ENCODE data around the gene ROPN1L. TPM values are rescaled to one million over a fixed set of nuclear protein-coding genes. Genes with fewer than 3 reads are reported as not detected.
"Not testable (repeated sequence)": the region's sequence is repeated elsewhere in the genome, so short reads cannot be mapped to it uniquely, and the experiment has no call there.

The ROPN1L gene
- total RNA-seq, 2 donors from 2014 or later, result not detected

DNA sequence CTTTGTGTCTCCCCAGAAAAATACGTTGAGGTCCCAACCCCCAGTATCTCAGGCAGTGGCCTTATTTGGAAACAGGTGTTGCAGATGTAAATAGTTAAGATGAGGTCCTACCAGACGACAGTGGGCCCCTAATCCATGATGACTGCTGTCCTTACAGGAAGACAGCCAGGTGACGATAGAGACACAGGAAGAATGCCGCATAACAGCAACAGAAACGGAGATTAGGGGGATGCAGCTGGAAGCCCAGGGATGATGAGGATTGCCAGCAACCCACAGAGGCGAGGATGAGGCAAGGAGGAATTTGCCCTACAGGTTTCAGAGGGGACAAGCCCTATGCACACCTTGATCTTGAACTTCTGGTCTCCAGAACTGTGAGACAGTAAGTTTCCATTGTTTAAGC is 46.5 kb downstream of the ROPN1L start:
- no peak overlapping the region for H3K4me3 ChIP-seq
- DNase-seq, result no peak
- intact Hi-C loops (cut with DNase I), result no loop called here

DNA sequence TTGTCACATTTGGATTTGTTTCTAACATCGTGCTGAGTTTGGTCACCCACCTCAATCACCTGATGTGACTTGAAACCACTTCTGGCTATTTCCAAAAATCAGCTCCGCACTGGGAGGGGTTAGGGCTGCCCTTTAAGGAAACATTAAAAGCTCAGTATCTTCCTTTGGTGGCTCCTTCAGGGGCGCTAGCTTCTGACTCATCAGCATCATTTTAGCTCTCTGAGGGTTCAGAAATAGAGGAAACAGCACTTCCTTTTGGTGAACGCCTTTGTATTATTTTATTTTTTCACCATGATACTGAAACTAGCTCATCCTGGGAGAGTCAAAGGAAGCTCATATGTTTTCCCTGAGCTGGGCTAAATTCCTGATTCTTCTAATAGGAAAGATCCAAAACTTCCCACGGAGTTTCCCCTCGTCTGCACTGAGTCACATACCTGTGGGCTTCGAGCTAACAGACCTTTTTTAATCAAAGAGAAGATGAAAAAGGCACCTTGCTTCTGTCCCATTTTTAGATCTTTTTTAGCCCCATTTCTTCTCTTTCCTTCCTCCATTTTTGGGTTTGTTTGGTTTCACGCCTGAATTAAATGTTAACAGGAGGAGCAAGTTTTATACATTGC is 48.2 kb downstream of the ROPN1L start:
- Histone ChIP-seq H3K9me3 (no peaks in the 10 kb centered on the region), H3K4me1 (no peaks in the 10 kb centered on the region), H3K9ac (ENCODE audit: low read depth in 2 of 2, low read length in 2 of 2) (no peak overlapping the region), H3K4me3 (no peak overlapping the region), H3K27ac (no peak overlapping the region), H3K36me3 (no peaks in the 10 kb centered on the region), H3K27me3 (no peaks in the 10 kb centered on the region)
- intact Hi-C loops (cut with DNase I), result no loop called here
- TF ChIP-seq, protein P1, sequence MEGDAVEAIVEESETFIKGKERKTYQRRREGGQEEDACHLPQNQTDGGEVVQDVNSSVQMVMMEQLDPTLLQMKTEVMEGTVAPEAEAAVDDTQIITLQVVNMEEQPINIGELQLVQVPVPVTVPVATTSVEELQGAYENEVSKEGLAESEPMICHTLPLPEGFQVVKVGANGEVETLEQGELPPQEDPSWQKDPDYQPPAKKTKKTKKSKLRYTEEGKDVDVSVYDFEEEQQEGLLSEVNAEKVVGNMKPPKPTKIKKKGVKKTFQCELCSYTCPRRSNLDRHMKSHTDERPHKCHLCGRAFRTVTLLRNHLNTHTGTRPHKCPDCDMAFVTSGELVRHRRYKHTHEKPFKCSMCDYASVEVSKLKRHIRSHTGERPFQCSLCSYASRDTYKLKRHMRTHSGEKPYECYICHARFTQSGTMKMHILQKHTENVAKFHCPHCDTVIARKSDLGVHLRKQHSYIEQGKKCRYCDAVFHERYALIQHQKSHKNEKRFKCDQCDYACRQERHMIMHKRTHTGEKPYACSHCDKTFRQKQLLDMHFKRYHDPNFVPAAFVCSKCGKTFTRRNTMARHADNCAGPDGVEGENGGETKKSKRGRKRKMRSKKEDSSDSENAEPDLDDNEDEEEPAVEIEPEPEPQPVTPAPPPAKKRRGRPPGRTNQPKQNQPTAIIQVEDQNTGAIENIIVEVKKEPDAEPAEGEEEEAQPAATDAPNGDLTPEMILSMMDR (IDR thresholded peaks at IDR 0.05), result no peak
- DNase-seq, result no peak

More for the DNA sequence above, 46.5 kb downstream of the ROPN1L start:
- TF ChIP-seq, protein P1 (IDR thresholded peaks at IDR 0.05), result no peak
- Histone ChIP-seq H3K4me1 (no peaks in the 10 kb centered on the region), H3K27me3 (no peaks in the 10 kb centered on the region), H3K9ac (ENCODE audit: low read depth in 2 of 2, low read length in 2 of 2) (no peak overlapping the region), H3K27ac (no peak overlapping the region), H3K36me3 (no peaks in the 10 kb centered on the region), H3K9me3 (no peaks in the 10 kb centered on the region)

DNA sequence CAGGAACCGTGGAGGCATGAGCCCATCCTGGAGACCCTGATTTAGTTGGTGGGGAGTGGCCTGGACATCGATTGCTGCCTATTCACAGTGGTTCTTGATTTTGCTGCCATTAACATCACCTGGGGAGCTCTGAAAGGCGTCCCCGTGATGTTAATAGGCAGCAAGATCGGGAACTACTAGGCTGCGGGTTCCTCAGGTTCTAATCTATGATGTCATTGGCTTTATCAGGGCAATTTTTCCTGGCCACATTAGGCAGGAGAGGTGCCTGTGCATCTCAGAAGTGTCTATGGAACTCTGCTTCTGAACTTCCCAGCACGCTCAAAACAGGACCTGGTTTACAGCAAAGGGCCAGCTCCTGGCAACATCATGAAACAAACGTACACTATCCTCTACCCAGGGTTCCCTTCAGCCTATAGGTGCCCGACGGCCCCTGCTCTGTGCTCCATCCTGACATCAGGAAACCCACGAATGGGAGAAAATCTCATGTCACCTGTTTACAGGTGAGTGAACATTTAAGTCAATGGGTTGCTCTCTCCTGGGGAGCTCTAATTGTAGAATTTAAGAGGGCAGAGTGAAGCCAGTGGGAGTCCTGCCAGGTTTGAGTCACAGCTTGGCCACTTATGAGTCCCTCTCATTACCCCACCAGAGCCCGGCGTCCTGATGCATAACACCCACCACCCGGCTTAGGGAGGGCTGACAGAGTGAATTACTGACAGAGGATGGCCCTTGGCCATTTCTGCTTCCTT is 49.4 kb downstream of the ROPN1L start:
- no peaks in the 10 kb centered on the region for H3K9me3 ChIP-seq
- DNase-seq, result no peak
- H3K4me3 ChIP-seq, result no peak overlapping the region
- TF ChIP-seq, protein P1 (IDR thresholded peaks at IDR 0.05), result no peak
- H3K36me3 ChIP-seq, result no peaks in the 10 kb centered on the region
- intact Hi-C loops (cut with DNase I), result no loop called here
- H3K9ac ChIP-seq (ENCODE audit: low read depth in 2 of 2, low read length in 2 of 2), result no peak overlapping the region
- no peaks in the 10 kb centered on the region for H3K4me1 ChIP-seq
- H3K27me3 ChIP-seq, result no peaks in the 10 kb centered on the region
- H3K27ac ChIP-seq, result no peak overlapping the region

DNA sequence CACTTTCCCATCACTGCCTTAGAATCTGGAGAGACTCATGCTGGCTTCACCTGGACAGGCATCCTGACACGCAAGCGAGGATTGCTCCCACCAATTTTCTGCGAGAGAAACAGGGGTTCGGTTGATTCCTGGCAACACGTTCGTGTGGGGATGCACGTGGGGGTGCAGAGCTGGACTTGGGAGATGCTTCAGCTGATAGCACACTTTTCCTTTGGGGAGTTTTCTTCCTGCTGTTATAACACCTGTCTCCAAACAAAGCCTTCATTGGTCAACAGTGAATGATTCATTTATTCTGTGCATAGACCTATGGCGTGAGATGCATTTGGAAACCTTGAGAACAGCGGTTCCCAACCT is 50.0 kb downstream of the ROPN1L start:
- Histone ChIP-seq H3K27ac (no peak overlapping the region), H3K4me3 (no peak overlapping the region), H3K27me3 (no peaks in the 10 kb centered on the region), H3K4me1 (no peaks in the 10 kb centered on the region), H3K9ac (ENCODE audit: low read depth in 2 of 2, low read length in 2 of 2) (no peak overlapping the region), H3K9me3 (no peaks in the 10 kb centered on the region), H3K36me3 (no peaks in the 10 kb centered on the region)
- TF ChIP-seq, protein P1 (IDR thresholded peaks at IDR 0.05), result no peak
- intact Hi-C loops (cut with DNase I), result no loop called here
- no peak for DNase-seq

DNA sequence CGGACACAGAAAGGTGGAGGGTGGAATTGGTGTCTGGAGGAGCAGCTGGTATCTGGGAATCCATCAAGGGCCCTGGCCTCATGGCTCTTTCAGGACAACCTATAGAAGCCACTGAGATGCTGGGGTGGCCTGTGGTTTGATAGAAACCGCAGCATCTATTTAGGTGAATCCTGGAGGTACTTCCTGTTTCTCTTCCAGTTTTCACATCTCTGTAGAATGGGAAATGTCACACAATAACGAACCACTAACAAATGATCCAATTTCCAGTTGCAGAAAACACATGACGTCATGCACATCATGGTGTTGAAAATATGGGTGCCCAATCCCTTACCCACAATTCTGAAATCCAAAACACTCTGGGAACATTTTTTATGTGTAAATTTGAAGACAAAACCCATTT is 52.2 kb downstream of the ROPN1L start:
- intact Hi-C loops (cut with DNase I), result no loop called here
- Histone ChIP-seq H3K9me3 (no peaks in the 10 kb centered on the region), H3K27ac (no peak overlapping the region), H3K36me3 (no peaks in the 10 kb centered on the region), H3K27me3 (no peaks in the 10 kb centered on the region), H3K4me1 (no peaks in the 10 kb centered on the region), H3K9ac (ENCODE audit: low read depth in 2 of 2, low read length in 2 of 2) (no peak overlapping the region), H3K4me3 (no peak overlapping the region)
- TF ChIP-seq, protein P1 (IDR thresholded peaks at IDR 0.05), result no peak
- no peak for DNase-seq

DNA sequence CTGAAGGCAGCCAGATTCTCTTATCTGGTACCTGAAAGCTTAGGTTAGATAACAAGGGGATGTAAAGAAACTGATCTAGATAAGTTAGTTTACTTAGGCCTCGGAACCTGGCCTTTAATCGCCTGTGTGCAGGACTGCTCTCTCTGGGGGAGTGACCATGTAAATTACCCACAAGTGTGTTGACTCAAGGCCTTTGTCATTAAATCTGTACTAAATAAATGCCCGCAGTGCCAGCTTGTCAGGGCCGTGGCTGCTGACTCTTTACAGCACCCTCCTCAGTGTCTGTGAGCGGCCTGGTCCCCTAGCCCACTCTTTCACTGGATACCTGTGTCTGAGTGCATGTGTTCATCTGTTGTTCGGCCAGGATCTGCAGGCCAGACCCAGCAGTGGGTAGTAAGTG is 52.8 kb downstream of the ROPN1L start:
- H3K27ac ChIP-seq; intact Hi-C loops (cut with DNase I); H3K36me3 ChIP-seq; H3K4me3 ChIP-seq; H3K9me3 ChIP-seq; DNase-seq; H3K4me1 ChIP-seq; H3K27me3 ChIP-seq; H3K9ac ChIP-seq (ENCODE audit: low read depth in 2 of 2, low read length in 2 of 2): not testable (repeated sequence)

Data from colonic mucosa (tissue), 4 donors.